Breast epithelium (tissue), 3 donors: ENCODE results near the gene UBE3C.

Experiments used
- CTCF ChIP-seq, 3 donors: fragments of 450-650 bp; IDR thresholded peaks; one replicate each; pipeline ENCODE4 v1.5.1; 2016 to 2017; ENCODE audit warnings: antibody characterized with exemption in 3 of 3, mild to moderate bottlenecking in 3 of 3, moderate library complexity in 3 of 3
- POLR2A ChIP-seq: fragments of 450-650 bp; IDR thresholded peaks from one replicate; pipeline ENCODE4 v1.6.1; 2016; ENCODE audit warnings: antibody characterized with exemption, mild to moderate bottlenecking, moderate library complexity

GRCh38 chr7:157281221-157281998 lies 142.7 kb downstream of the UBE3C start:
- TF ChIP-seq POLR2A (no peak), CTCF (IDR thresholded peaks at IDR 0.05) (no peak)
